ENCODE data around the gene MYO18B.

GRCh38 chr22:25930788-25931310, 188.9 kb downstream of the MYO18B start:
- TF ChIP-seq CTCF (IDR thresholded peaks at IDR 0.05; ENCODE audit: low read length), result no peak
- no peak for TF ChIP-seq EZH2 (optimal IDR thresholded peaks at IDR 0.05; ENCODE audit: low read depth, low read length)
- no peak for TF ChIP-seq EZH2phosphoT487 (IDR thresholded peaks at IDR 0.05; ENCODE audit: low read length)
